AG04450 (cell line): ENCODE data around the gene KATNA1. TPM values are rescaled to one million over a fixed set of nuclear protein-coding genes. Genes with fewer than 3 reads are reported as not detected.

ENCODE experiments used
- CTCF ChIA-PET: fragments of 300-600, 350-600 bp; formaldehyde crosslinking; extraction: SDS; loops from one replicate; lab custom pipeline; 2022; ENCODE audit warnings: antibody characterized with exemption, inconsistent platforms; lab: Charles Lee
- POLR2A ChIA-PET: fragments of 350-600 bp; formaldehyde crosslinking; extraction: SDS; loops from one replicate; lab custom pipeline; 2021; ENCODE audit warnings: antibody characterized with exemption, inconsistent platforms; lab: Yijun Ruan, JAX
- DNase-seq: peaks from one replicate; pipeline ENCODE4 v3.0.0-alpha.2; 2011; ENCODE audit warnings: low read depth, low spot score
- H3K27ac ChIP-seq: one replicate; pipeline ENCODE4 v1.5.1; 2012; ENCODE audit warnings: low read depth, low read length, control low read depth
- H3K27me3 ChIP-seq: one replicate; pipeline ENCODE4 v1.6.0; 2012; ENCODE audit warnings: low read length; ENCODE audit not compliant: control insufficient read depth, insufficient read depth
- H3K4me3 ChIP-seq: 2 replicates; pipeline ENCODE4 v1.5.1; 2011; ENCODE audit warnings: mild to moderate bottlenecking, low read depth, low read length, control low read depth
- H3K9me3 ChIP-seq: 2 replicates; pipeline ENCODE4 v1.5.1; 2012; ENCODE audit warnings: low read length; ENCODE audit not compliant: control insufficient read depth, insufficient read depth
- polyA plus RNA-seq: library from polyadenylated mRNA; depleted of rRNA; stranded (reverse); fragments of >200 nt; gene quantifications from 2 replicates; pipeline ENCODE4 v1.2.3, GENCODE V29; 2011
- TF ChIP-seq, protein P1 (sequence below): IDR thresholded peaks from 2 replicates; pipeline ENCODE4 v1.5.1; 2011; ENCODE audit warnings: low read depth, low read length, control low read depth, inconsistent platforms

The KATNA1 gene
- polyA plus RNA-seq, 1 experiment, result 37.4 TPM

DNA sequence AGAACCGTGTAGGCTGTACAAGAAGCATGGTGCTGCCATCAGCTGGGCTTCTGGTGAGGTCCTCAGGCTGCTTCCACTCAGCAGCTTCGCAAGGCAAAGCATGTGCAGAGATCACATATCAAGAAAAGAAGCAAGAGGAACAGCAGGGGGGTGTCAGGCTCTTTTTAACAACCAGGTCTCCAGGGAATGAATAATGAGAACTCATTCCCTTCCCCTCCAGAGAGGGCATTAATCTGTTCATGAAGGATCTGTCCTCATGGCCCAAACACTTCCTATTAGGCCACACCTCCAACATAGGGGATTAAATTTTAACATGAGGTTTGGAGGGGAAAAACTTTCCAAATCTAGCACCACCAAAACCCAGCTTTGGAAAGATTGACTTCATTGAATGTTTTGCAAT lies 62.4 kb downstream of the KATNA1 start:
- ChIA-PET CTCF (no interaction called here), POLR2A (no interaction called here)
- Histone ChIP-seq H3K27ac (no peak overlapping the region), H3K4me3 (no peak overlapping the region), H3K27me3 (no peaks in the 10 kb centered on the region), H3K9me3 (no peaks in the 10 kb centered on the region)
- TF ChIP-seq, protein P1, sequence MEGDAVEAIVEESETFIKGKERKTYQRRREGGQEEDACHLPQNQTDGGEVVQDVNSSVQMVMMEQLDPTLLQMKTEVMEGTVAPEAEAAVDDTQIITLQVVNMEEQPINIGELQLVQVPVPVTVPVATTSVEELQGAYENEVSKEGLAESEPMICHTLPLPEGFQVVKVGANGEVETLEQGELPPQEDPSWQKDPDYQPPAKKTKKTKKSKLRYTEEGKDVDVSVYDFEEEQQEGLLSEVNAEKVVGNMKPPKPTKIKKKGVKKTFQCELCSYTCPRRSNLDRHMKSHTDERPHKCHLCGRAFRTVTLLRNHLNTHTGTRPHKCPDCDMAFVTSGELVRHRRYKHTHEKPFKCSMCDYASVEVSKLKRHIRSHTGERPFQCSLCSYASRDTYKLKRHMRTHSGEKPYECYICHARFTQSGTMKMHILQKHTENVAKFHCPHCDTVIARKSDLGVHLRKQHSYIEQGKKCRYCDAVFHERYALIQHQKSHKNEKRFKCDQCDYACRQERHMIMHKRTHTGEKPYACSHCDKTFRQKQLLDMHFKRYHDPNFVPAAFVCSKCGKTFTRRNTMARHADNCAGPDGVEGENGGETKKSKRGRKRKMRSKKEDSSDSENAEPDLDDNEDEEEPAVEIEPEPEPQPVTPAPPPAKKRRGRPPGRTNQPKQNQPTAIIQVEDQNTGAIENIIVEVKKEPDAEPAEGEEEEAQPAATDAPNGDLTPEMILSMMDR, result no peak
- DNase-seq, result no peak

DNA sequence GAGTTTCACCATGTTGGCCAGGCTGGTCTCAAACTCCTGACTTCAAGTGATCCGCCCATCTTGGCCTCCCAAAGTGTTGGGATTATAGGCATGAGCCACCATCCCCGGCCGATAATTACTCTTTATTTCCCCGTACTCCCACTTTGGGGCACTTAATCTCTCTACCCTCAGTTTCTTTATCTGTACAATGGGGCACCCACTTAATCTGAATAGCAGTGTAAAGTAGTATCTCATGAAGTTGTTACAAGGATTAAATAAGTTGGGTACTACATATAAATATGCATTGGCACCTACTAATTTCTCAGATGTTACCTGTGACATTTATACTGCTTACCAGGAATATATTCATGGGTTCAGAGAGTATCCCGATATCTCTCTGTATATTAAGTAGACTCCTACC lies 67.2 kb downstream of the KATNA1 start:
- no peak overlapping the region for H3K4me3 ChIP-seq
- ChIA-PET POLR2A (no interaction called here), CTCF (no interaction called here)
- H3K27ac ChIP-seq, result no peak overlapping the region
- H3K27me3 ChIP-seq, result no peaks in the 10 kb centered on the region
- no peaks in the 10 kb centered on the region for H3K9me3 ChIP-seq
- TF ChIP-seq, protein P1, result no peak
- no peak for DNase-seq

DNA sequence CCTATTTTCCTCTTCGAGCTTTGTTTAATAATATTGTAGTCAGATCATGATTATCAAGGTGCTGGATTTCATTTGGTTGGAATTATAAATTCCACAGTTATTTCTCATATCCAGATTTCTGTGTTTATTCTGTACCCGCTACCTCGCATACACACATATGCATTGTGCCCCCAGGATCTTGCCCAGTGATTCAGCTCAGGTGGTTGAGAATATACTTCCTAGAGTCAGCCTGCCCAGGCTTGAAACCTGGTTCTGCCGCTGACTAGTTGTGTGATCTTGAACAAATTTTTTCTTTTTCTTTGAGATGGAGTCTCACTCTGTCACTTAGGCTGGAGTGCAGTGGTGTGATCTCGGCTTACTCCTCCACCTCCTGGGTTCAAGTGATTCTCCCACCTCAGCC lies 67.6 kb downstream of the KATNA1 start:
- Histone ChIP-seq H3K4me3 (no peak overlapping the region), H3K9me3 (no peaks in the 10 kb centered on the region), H3K27ac (no peak overlapping the region), H3K27me3 (no peaks in the 10 kb centered on the region)
- ChIA-PET CTCF (no interaction called here), POLR2A (no interaction called here)
- DNase-seq, result no peak
- TF ChIP-seq, protein P1, result no peak

DNA sequence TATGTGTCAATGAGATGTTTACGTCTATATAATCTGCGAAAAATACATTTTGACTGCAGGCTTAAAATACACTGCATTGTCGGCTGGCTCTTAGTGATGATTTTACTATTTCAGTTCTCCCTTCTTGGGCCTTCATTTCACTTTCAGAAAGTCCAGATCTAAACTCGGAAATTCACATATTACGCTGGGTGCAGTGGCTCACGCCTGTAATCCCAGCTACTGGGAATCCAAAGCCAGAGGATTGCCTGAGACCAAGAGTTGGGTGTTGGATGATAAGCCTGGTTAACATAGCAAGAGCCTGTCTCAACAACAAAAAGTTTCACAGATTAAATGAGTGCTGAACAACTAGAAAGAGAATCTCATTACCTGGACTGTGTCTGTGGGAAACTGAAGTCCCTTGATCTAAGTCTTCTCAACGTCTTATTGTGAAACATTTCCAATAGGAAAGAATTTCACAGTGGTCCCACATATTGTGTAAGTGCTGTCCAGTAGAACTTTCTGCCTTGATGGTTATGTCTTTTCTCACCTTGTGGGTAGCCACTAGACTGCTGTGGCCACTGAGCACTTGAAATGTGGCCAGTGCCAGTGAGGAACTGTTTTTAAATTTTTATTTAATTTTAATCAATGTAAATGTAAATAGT lies 80.4 kb downstream of the KATNA1 start:
- Histone ChIP-seq H3K9me3 (no peaks in the 10 kb centered on the region; the same call in 1 of the 2 replicates), H3K27me3 (no peaks in the 10 kb centered on the region), H3K27ac (no peak overlapping the region), H3K4me3 (no peak overlapping the region)
- CTCF ChIA-PET, result no interaction called here
- no peak for DNase-seq
- TF ChIP-seq, protein P1, result no peak
- POLR2A ChIA-PET, result no interaction called here

DNA sequence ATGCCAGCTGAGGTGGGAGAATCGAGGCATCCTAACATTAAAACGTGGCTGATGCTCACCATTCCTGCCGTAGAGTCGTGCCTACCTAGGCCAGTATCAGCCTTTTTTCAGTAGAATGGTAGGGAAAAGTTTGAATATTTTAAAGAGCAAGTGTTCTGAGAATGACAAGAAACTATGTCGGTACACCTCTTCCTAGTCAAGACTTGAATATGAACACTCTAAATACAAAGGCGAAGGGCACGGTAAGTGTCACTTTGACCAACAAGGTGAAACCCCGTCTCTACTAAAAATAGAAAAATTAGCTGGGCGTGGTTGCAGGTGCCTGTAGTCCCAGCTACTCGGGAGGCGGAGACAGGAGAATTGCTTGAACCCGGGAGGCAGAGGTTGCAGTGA lies 81.3 kb downstream of the KATNA1 start:
- H3K4me3 ChIP-seq, result peak overlapping the region; percentile 88
- peak overlapping the region; percentile 61 for H3K27ac ChIP-seq
- TF ChIP-seq, protein P1, result no peak
- POLR2A ChIA-PET, result no interaction called here
- no peaks in the 10 kb centered on the region; the same call in 1 of the 2 replicates for H3K9me3 ChIP-seq
- CTCF ChIA-PET, result no interaction called here
- no peaks in the 10 kb centered on the region for H3K27me3 ChIP-seq
- no peak for DNase-seq
